IPS-20b (cell line): Measurements from ENCODE around the gene PRSS23.
"Not testable (repeated sequence)": the region's sequence is repeated elsewhere in the genome, so short reads cannot be mapped to it uniquely, and the experiment has no call there.

ENCODE experiments used
- H3K27ac ChIP-seq: one replicate; pipeline ENCODE4 v1.5.1; 2013; ENCODE audit warnings: low read length
- H3K27me3 ChIP-seq: 2 replicates; pipeline ENCODE4 v1.6.1; 2013; ENCODE audit warnings: mild to moderate bottlenecking, low read length, inconsistent platforms; ENCODE audit not compliant: insufficient read depth
- H3K36me3 ChIP-seq: 2 replicates; pipeline ENCODE4 v1.6.1; 2013; ENCODE audit warnings: low read depth, mild to moderate bottlenecking, inconsistent platforms, low read length, moderate library complexity; ENCODE audit not compliant: insufficient read depth
- H3K4me1 ChIP-seq: 2 replicates; pipeline ENCODE4 v1.6.1; 2013; ENCODE audit warnings: mild to moderate bottlenecking, control low read depth, inconsistent platforms, low read length, moderate library complexity; ENCODE audit not compliant: insufficient read depth
- H3K4me3 ChIP-seq: 2 replicates; pipeline ENCODE4 v1.5.1; 2013; ENCODE audit warnings: mild to moderate bottlenecking, low read length, inconsistent platforms
- H3K9ac ChIP-seq: 2 replicates; pipeline ENCODE4 v1.6.1; 2013; ENCODE audit warnings: low read depth, mild to moderate bottlenecking, inconsistent platforms, low read length, moderate library complexity
- H3K9me3 ChIP-seq: 2 replicates; pipeline ENCODE4 v1.6.1; 2013; ENCODE audit warnings: mild to moderate bottlenecking, low read depth, low read length, inconsistent platforms; ENCODE audit not compliant: insufficient read depth

Gene PRSS23

DNA sequence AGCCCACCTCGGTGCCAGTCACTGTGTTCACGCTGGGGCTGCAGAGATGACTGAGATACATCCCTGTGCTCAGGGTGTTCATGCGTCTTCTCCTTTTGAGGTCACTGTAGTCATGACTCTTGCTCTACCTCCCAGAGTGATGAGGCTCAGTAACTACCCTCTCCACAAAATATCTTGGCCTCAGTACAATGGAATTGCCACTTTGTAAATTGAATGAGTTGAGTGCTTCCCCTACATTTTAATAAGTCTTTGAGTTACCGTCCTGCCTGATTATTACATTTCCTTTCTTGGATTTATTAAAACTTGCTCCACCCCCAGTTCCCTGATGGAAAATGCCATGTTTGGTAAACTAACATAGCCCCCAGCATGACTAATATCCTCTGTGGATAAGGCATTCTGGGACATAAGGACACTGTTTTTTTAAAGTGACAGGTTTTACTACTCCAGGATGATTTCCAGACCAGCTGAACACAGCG is 15.9 kb downstream of the PRSS23 start:
- Histone ChIP-seq H3K4me3 (no peak overlapping the region), H3K9ac (no peak overlapping the region), H3K4me1 (peaks cover 9% of the 10 kb centered on the region; the same call in 1 of the 2 replicates), H3K27ac (no peak overlapping the region), H3K9me3 (no peaks in the 10 kb centered on the region), H3K27me3 (no peaks in the 10 kb centered on the region), H3K36me3 (no peaks in the 10 kb centered on the region)

- H3K9ac ChIP-seq, result no peak overlapping the region
- no peaks in the 10 kb centered on the region for H3K27me3 ChIP-seq
- H3K4me1 ChIP-seq, result no peaks in the 10 kb centered on the region; the same call in 1 of the 2 replicates
- H3K27ac ChIP-seq, result no peak overlapping the region
- no peaks in the 10 kb centered on the region for H3K36me3 ChIP-seq
- no peaks in the 10 kb centered on the region for H3K9me3 ChIP-seq
- H3K4me3 ChIP-seq, result no peak overlapping the region
These were observed 18.3 kb downstream of the PRSS23 start for GRCh38 chr11:86818462-86819192.

DNA sequence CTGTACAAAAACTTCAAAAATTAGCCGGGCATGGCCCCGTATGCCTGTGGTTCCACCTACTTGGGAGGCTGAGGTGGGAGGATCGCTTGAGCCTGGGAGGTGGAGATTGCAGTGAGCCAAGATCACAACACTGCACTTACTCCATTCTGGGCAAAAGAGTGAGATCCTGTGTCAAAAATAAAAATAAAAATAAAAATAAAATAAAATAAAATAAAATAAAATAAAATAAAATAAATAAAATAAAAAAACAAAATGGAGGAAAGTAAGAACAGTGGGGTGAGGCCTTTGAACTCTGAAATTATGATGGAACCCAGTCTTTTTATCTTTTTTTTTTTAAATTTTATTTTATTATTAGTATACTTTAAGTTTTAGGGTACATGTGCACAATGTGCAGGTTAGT is 23.8 kb downstream of the PRSS23 start:
- not testable (repeated sequence) for H3K9ac ChIP-seq, H3K27ac ChIP-seq, H3K27me3 ChIP-seq, H3K9me3 ChIP-seq, H3K4me3 ChIP-seq, H3K4me1 ChIP-seq, H3K36me3 ChIP-seq

GRCh38 chr11:86834376-86834775 is 34.0 kb downstream of the PRSS23 start:
- not testable (repeated sequence) for H3K36me3 ChIP-seq

DNA sequence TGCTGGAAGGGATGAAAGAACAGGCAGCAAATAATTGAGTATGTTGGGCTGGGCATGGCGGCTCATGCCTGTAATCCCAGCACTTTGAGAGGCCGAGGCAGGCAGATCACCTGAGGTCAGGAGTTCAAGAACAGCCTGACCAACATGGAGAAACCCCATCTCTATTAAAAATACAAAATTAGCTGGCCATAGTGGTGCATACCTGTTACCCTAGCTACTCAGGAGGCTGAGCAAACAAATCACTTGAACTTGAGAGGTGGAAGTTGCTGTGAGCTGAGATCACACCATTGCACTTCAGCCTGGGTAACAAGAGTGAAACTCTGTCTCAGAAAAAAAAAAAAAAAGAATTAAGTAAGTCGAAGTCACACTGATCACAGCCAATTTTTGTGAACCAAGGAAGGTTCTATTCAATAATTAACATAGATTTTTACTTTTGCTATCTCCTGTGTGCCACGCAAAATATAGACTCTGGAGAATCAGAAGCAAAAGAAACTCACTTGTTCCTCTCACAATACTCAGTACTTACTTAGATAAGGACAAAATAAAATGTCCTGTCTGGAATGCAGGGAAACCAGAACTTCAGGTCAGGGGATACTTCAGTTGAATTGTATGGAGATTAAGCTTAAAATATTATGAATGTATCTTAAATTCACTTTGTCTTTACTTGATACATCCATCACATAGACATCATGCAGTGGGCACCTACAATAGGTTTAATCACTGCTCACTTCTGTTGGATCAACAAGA is 44.6 kb downstream of the PRSS23 start:
- H3K9me3 ChIP-seq, H3K4me1 ChIP-seq, H3K27me3 ChIP-seq, H3K4me3 ChIP-seq, H3K27ac ChIP-seq, H3K36me3 ChIP-seq, H3K9ac ChIP-seq: not testable (repeated sequence)

More at GRCh38 chr11:86834376-86834775, 34.0 kb downstream of the PRSS23 start:
- H3K4me3 ChIP-seq, H3K4me1 ChIP-seq, H3K9me3 ChIP-seq, H3K27ac ChIP-seq, H3K27me3 ChIP-seq, H3K9ac ChIP-seq: not testable (repeated sequence)

- no peak overlapping the region for H3K27ac ChIP-seq
- H3K9me3 ChIP-seq, result no peaks in the 10 kb centered on the region
These were observed 47.8 kb downstream of the PRSS23 start for GRCh38 chr11:86848132-86848531.

DNA sequence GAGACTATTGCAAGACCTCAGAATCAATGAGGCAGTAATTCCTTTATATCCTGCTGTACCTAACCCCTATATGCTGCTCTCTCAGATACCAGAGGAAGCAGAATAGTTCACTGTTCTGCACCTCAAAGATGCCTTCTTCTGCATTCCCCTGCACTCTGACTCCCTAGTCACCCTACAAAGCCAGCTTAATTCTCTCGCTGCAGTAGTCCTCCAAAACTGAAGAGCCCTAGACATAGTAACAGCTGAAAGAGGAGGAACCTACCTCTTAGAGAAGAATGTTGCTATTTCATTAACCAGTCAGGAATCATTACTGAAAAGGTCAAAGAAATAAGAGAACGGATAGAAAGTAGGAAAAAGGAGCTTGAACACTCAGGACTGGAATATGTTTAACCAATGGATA is 49.3 kb downstream of the PRSS23 start:
- Histone ChIP-seq H3K4me3 (no peak overlapping the region), H3K27me3 (no peaks in the 10 kb centered on the region), H3K9ac (no peak overlapping the region), H3K27ac (no peak overlapping the region), H3K4me1 (no peaks in the 10 kb centered on the region; the same call in 1 of the 2 replicates), H3K36me3 (no peaks in the 10 kb centered on the region), H3K9me3 (no peaks in the 10 kb centered on the region)

More at GRCh38 chr11:86848132-86848531, 47.8 kb downstream of the PRSS23 start:
- Histone ChIP-seq H3K4me1 (no peaks in the 10 kb centered on the region; the same call in 1 of the 2 replicates), H3K9ac (no peak overlapping the region), H3K36me3 (no peaks in the 10 kb centered on the region), H3K4me3 (no peak overlapping the region), H3K27me3 (no peaks in the 10 kb centered on the region)
